Renal cortex interstitium (tissue), 3 donors: Measurements from ENCODE around the gene SAP30BP. TPM values are rescaled to one million over a fixed set of nuclear protein-coding genes. Genes with fewer than 3 reads are reported as not detected.

ENCODE experiments used
- polyA plus RNA-seq, 3 donors: library from polyadenylated mRNA; unstranded; fragments of 120-200 nt; gene quantifications; one replicate each; pipeline ENCODE4 v1.2.1, GENCODE V29; 2013; ENCODE audit not compliant: insufficient read length in 3 of 3

Gene SAP30BP
- polyA plus RNA-seq, 3 donors, result 87.6 to 96.1 (median 94.4) TPM

Other genes with a start within 250 kb of the SAP30BP start
- gene TMEM94, start 210.7 kb upstream of the SAP30BP start, polyA plus RNA-seq, result 100 to 1,000 TPM in 1 of 3 donors, 10 to 100 TPM in 2; 91.6 to 101 (median 96.7) TPM
- gene CASKIN2, start 151.8 kb upstream of the SAP30BP start, polyA plus RNA-seq, result 10 to 100 TPM; 24.1 to 32.7 (median 28.3) TPM
- gene TSEN54, start 150.8 kb upstream of the SAP30BP start, polyA plus RNA-seq, result 10 to 100 TPM; 46.8 to 55.0 (median 47.2) TPM
- gene LLGL2, start 141.6 kb upstream of the SAP30BP start, polyA plus RNA-seq, result 100 to 1,000 TPM in 1 of 3 donors, 10 to 100 TPM in 2; 45.9 to 103 (median 60.8) TPM
- 100 to 1,000 TPM; 123 to 286 (median 163) TPM for gene MYO15B, start 79.5 kb upstream of the SAP30BP start, polyA plus RNA-seq
- gene SMIM5, start 33.9 kb upstream of the SAP30BP start, polyA plus RNA-seq, result 10 to 100 TPM in 1 of 3 donors, 1 to 10 TPM in 2; 5.6 to 13.3 (median 5.7) TPM
- gene RECQL5, start 184 bp upstream of the SAP30BP start, polyA plus RNA-seq, result 10 to 100 TPM; 34.6 to 52.3 (median 44.1) TPM
- 10 to 100 TPM in 2 of 3 donors, 1 to 10 TPM in 1; 9.9 to 14.7 (median 11.1) TPM for gene ITGB4, start 54.1 kb downstream of the SAP30BP start, polyA plus RNA-seq
- gene GALK1, start 97.9 kb downstream of the SAP30BP start, polyA plus RNA-seq, result 10 to 100 TPM; 19.7 to 37.6 (median 32.9) TPM
- gene UNK, start 117.5 kb downstream of the SAP30BP start, polyA plus RNA-seq, result 10 to 100 TPM; 34.1 to 52.2 (median 42.4) TPM
- 1 to 10 TPM; 4.5 to 6.9 (median 5.5) TPM for gene UNC13D, start 177.1 kb downstream of the SAP30BP start, polyA plus RNA-seq
- 100 to 1,000 TPM in 1 of 3 donors, 10 to 100 TPM in 2; 73.9 to 104 (median 86.0) TPM for gene WBP2, start 188.0 kb downstream of the SAP30BP start, polyA plus RNA-seq
- 1 to 10 TPM; 5.1 to 9.3 (median 9.3) TPM for gene TRIM47, start 211.2 kb downstream of the SAP30BP start, polyA plus RNA-seq
- 10 to 100 TPM; 11.2 to 18.4 (median 15.5) TPM for gene TRIM65, start 229.6 kb downstream of the SAP30BP start, polyA plus RNA-seq
- 10 to 100 TPM; 68.1 to 97.2 (median 95.4) TPM for gene MRPL38, start 237.5 kb downstream of the SAP30BP start, polyA plus RNA-seq